UCSD-AML1 (cell line): Measurements from ENCODE around the gene RFC5.
"Not testable (repeated sequence)": the region's sequence is repeated elsewhere in the genome, so short reads cannot be mapped to it uniquely, and the experiment has no call there.

Experiments used
- DNase-seq: peaks from one replicate; lab custom pipeline; 2025; ENCODE audit not compliant: unreplicated experiment; lab: John Stamatoyannopoulos, UW

The RFC5 gene

GRCh38 chr12:118016424-118017264 lies at the start of gene RFC5:
Gene RFC5, plus strand, starts transcription at chr12:118016703. Its CDS starts 125 bp downstream, at chr12:118016828.
- peak; percentile 96 for DNase-seq

- DNase-seq = no peak
Observed at GRCh38 chr12:117967043-117967442, 49.5 kb upstream of the RFC5 start.

- no peak for DNase-seq
Observed at GRCh38 chr12:117967512-117967911, 49.0 kb upstream of the RFC5 start.

- DNase-seq = no peak
Observed at GRCh38 chr12:117968151-117968789, 48.2 kb upstream of the RFC5 start.

- DNase-seq = no peak
Observed at GRCh38 chr12:117968826-117969659, 47.5 kb upstream of the RFC5 start, which contains the start of gene KSR2. Gene KSR2, minus strand, starts transcription at chr12:117968990. Its CDS starts 735 bp downstream, at chr12:117968255.

GRCh38 chr12:117970334-117970733 lies 46.2 kb upstream of the RFC5 start:
- DNase-seq = no peak

- no peak for DNase-seq
Observed at GRCh38 chr12:117972301-117972700, 44.2 kb upstream of the RFC5 start.

GRCh38 chr12:117975006-117975405 lies 41.5 kb upstream of the RFC5 start:
- no peak for DNase-seq

GRCh38 chr12:117977373-117977772 lies 39.1 kb upstream of the RFC5 start:
- DNase-seq = no peak

- no peak for DNase-seq
Observed at GRCh38 chr12:117980616-117981015, 35.9 kb upstream of the RFC5 start.

- DNase-seq = no peak
Observed at GRCh38 chr12:117981267-117981666, 35.2 kb upstream of the RFC5 start.

GRCh38 chr12:117985182-117985581 lies 31.3 kb upstream of the RFC5 start:
- no peak for DNase-seq

- DNase-seq = no peak
Observed at GRCh38 chr12:117986705-117987469, 29.6 kb upstream of the RFC5 start.

- DNase-seq = no peak
Observed at GRCh38 chr12:117994551-117995438, 21.7 kb upstream of the RFC5 start.

- DNase-seq = no peak
Observed at GRCh38 chr12:117998719-117999118, 17.8 kb upstream of the RFC5 start.

- not testable (repeated sequence) for DNase-seq
Observed at GRCh38 chr12:117999806-118000205, 16.7 kb upstream of the RFC5 start.

GRCh38 chr12:118010903-118011302 lies 5.6 kb upstream of the RFC5 start:
- no peak for DNase-seq

GRCh38 chr12:118011377-118011776 lies 5.1 kb upstream of the RFC5 start:
- no peak for DNase-seq

GRCh38 chr12:118011961-118012360 lies 4.5 kb upstream of the RFC5 start:
- no peak for DNase-seq

GRCh38 chr12:118013283-118013682 lies 3.2 kb upstream of the RFC5 start:
- no peak for DNase-seq
